ENCODE results near the gene STARD9. TPM values are rescaled to one million over a fixed set of nuclear protein-coding genes. Genes with fewer than 3 reads are reported as not detected.

STARD9 gene
- total RNA-seq, 1 experiment from 2014 or later: 0.41 TPM

DNA sequence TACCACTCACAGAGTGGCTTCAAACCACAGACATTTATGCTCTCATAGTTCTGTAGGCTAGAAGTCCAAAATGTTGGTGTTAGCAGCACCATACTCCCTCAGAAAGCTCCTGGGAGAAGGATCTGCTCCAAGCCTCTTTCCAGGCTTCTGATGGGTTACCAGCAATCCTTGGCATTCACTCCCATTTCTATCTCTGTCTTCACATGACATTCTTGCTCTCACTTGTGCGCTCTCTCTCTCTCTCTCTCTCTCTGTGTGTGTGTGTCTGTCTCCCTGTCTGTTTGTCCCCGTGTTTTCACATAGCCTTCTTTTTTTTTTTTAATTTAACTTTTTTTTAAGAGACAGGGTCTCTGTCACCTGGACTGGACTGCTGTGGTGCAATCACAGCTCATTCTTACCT lies 135.3 kb downstream of the STARD9 start:
- no peak for DNase-seq (ENCODE audit: low read depth)
- in situ Hi-C loops (cut with HindIII; ENCODE audit: low pct_unique_long_range_greater_than_20kb, low sequenced_read_pairs): no loop called here

DNA sequence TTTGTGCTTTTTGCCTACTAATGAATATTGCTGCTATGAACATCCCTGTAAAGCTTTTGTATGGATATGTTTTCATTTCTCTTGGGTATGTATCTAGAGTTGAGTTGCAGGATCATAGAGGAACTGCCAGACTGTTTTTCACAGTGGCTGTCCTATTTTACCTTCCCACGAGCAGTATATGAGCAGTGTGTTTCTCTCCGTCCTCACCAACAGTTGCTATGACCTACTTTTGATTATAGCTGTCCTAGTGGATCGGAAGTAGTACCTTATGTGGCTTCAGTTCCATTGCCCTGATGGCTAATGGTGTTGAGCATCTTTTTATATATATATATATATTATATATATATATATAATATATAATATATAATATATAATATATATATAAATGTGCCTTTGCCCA lies 136.3 kb downstream of the STARD9 start:
- no peak for DNase-seq (ENCODE audit: low read depth)
- in situ Hi-C loops (cut with HindIII; ENCODE audit: low pct_unique_long_range_greater_than_20kb, low sequenced_read_pairs): no loop called here

DNA sequence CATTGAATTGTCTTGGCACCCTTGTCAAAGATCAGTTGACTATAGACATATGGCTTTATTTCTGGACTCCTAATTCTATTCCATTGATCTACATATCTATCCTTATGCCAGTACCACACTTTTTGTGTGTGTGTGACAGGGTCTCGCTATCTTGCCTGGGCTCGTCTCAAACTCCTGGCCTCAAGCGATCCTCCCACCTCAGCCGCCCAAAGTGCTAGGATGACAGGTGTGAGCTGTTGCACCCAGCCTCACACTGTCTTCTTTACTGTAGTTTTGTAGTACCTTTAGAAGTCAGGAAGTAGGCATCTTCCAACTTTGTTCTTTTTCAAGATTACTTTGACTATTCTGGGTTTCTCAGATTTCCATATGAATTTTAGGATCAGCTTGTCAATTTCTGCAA lies 137.2 kb downstream of the STARD9 start:
- in situ Hi-C loops (cut with HindIII; ENCODE audit: low pct_unique_long_range_greater_than_20kb, low sequenced_read_pairs): no loop called here

DNA sequence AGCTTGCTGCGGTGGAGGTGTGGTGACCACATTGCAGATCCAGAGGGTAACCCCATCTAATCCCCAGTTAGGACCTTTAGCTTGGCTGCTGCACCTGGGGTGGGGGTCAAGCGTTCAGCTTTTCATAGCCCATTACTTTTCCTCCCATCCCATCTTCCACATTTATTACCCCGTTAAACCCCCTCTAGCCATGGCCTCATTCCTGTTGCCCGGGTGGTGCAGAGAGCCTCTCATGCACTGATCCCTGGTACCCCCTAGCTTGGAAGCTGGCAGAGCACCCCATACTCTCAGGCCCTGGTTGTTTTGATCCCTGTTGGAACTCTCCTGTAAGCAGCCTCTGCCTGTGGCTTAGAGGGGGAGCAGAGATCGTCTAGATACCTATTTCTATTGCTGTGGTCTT lies 140.7 kb downstream of the STARD9 start:
- DNase-seq (ENCODE audit: low read depth): no peak
- in situ Hi-C loops (cut with HindIII; ENCODE audit: low pct_unique_long_range_greater_than_20kb, low sequenced_read_pairs): no loop called here

More for the DNA sequence above, 137.2 kb downstream of the STARD9 start:
- DNase-seq (ENCODE audit: low read depth): no peak

DNA sequence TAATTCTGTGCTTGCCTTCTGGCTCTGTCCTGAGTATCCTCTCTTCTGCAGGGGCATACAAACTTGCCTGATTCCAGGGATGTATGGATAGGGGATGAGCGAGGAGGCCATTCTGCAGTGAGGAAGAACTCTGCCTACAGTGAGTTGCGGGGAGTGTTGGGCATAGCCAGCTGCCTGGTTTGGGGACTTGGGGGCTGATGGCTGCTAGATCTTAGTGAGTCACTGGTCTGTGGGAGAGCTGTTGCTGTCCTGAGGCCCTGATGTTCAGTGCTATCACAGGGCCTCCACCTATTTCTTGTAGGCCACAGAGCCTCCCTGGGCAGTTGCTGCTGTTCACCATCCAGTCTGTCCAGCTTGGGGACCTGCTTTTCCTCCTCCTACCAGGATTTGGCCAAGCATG lies 141.2 kb downstream of the STARD9 start:
- in situ Hi-C loops (cut with HindIII; ENCODE audit: low pct_unique_long_range_greater_than_20kb, low sequenced_read_pairs): no loop called here
- no peak for DNase-seq (ENCODE audit: low read depth)

DNA sequence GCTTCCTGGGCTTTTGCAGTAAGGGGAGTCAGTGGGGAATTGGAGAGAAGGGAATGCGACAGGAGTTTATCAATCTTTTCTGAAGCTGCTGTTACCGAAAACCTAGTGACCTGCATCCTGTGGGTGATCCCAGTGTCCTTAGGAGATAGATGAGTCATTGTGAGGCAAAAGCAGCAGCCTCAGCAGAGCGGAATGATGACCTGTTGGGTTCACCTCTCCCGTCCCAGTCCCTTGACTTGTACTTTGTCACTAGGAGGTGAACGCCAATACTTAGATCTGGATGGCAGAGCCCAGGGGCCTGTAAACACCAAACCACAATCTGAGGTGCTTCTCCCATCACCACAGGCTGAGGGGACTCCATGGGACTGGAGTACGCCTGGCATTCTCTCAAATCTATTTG lies 143.6 kb downstream of the STARD9 start:
- in situ Hi-C loops (cut with HindIII; ENCODE audit: low pct_unique_long_range_greater_than_20kb, low sequenced_read_pairs): no loop called here

DNA sequence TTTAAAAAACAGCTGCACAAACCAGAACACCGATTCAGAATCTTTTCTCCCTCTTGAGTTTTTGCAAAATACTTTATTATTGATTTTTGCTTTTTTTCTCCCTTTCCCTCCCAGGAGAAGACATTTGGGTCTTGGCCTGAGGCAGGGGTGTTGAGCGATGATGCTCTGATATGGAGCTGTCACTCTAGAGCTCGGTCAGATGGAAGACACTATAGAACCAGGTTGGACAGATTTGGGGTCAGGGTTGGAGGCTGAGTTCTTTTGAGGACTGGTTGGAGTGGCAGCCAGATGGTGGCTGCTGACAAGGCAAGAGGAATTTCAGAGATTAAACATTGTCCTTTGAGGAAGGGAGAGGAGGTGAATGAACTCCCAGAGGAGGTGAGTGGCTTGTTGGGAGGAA lies 144.7 kb downstream of the STARD9 start:
- DNase-seq (ENCODE audit: low read depth): no peak
- in situ Hi-C loops (cut with HindIII; ENCODE audit: low pct_unique_long_range_greater_than_20kb, low sequenced_read_pairs): no loop called here

More for the DNA sequence above, 143.6 kb downstream of the STARD9 start:
- DNase-seq (ENCODE audit: low read depth): no peak

DNA sequence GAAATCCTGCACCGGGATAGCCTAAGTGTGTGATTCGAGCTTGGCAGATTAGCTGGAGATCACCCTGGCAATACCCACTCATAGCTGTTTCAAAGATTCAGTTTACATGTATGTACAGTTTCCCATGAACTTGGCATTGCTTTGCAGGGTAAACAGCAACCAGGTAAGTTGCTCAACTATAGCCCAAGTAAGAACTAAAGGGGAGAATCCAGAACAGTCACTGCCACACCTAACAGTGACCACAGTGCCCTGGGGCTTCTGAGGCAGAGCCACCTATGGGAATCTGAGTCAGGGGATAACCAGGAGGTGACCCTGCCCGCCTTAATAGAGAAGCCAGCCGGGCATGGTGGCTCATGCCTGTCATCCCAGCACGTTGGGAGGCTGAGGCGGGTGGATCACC lies 145.6 kb downstream of the STARD9 start:
- in situ Hi-C loops (cut with HindIII; ENCODE audit: low pct_unique_long_range_greater_than_20kb, low sequenced_read_pairs): no loop called here

DNA sequence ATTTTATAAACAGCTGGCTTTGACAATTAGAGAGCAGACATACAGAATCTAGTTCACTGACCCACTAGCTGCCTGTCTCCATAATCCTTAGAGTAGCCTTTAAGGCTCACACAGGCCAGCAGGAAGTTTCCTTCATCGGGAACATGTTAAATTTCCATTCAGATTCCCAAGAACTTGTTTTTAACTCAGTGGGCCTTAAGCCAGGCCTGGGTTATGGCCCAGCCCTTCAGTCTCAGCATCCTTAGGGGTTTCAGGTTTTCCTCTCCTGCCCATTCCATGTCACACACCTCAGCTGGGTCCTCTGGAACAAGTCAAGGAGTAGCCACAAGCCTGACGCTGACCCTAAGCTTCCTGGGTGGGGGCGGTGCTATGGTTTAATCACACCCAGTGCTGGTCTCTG lies 146.5 kb downstream of the STARD9 start:
- in situ Hi-C loops (cut with HindIII; ENCODE audit: low pct_unique_long_range_greater_than_20kb, low sequenced_read_pairs): no loop called here
- no peak for DNase-seq (ENCODE audit: low read depth)

More for the DNA sequence above, 145.6 kb downstream of the STARD9 start:
- no peak for DNase-seq (ENCODE audit: low read depth)

DNA sequence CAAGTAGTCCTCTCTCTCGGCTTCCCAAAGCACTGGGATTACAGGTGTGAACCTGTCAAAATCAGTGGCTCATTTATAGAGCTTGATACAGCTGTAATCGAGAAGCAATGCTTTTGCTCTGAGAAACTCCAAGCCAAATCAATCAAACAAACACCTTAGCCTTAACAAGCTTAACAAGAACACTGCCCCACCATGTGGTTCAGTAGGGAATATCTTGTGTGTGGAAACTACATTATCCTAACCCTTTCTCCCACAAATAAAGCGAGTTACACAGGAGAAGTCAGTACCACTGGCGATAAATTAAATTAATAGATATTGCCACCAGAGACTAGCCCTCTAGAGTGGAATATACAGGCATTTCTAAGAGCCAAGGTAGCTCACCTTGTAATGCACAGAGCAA lies 147.7 kb downstream of the STARD9 start:
- in situ Hi-C loops (cut with HindIII; ENCODE audit: low pct_unique_long_range_greater_than_20kb, low sequenced_read_pairs): no loop called here
- DNase-seq (ENCODE audit: low read depth): no peak

DNA sequence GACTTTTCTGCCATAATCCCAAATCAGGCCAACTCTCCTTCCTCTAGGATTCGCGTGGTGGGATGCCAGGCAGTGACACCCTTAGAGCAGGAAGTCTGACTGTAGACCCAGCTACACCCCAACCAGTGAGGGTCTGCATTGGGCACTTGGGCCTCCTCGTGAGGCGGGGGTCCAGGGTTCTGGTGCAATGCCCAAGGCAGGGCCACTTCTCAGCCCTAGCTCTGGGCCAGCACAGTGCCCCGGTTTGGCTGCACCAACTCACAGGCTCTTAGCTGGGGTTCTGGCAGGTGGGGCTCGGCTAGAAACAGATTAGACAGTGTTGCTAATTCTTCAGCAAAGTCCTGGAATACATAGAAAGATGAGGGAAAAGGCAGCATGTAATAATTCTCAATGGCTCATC lies 148.9 kb downstream of the STARD9 start:
- in situ Hi-C loops (cut with HindIII; ENCODE audit: low pct_unique_long_range_greater_than_20kb, low sequenced_read_pairs): no loop called here

DNA sequence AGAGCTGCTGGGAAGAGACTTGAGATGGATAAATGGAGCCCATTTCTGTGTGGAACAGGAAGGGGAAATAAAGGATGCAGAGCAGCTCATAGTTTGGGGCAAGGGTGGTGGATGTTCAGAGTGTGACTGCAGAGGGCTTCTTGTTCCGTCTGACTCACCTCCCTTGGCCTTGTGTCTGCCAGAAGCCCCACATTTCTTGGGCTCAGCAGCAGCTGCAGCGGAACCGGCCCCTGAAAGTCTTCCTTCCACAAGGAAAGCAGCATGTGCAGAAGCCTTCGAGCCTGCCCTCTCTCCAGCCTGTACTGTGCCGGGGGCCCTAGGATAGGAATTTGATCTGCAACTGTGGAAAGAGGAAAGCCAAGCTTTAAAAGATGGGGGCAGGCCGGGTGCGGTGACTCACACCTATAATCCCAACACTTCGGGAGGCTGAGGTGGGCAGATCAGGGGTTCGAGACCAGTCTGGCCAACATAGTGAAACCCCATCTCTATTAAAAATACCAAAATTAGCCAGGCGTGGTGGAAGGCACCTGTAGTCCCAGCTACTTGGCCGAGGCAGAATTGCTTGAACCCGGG lies 150.0 kb downstream of the STARD9 start:
- in situ Hi-C loops (cut with HindIII; ENCODE audit: low pct_unique_long_range_greater_than_20kb, low sequenced_read_pairs): no loop called here
- DNase-seq (ENCODE audit: low read depth): no peak

More for the DNA sequence above, 148.9 kb downstream of the STARD9 start:
- DNase-seq (ENCODE audit: low read depth): no peak

DNA sequence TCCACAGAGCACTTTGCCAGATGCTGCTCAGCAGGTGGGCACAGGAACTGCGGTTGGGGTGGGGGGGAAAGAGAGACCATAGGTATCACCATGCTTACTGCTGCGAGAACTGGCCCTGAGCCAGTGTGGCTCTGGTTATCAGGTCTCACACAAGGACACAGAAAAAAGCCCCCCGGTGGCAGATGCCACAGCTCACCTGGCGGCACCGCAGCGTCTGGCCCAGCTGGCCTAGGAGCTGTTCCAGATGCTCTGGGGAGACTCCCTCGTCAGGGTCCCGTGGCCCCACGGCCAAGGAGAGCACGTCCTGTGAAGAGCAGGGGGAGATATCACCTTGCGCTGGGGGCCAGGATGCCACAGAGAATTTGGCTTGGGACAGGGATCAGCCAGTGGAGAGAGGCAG lies 150.7 kb downstream of the STARD9 start:
- DNase-seq (ENCODE audit: low read depth): no peak
- in situ Hi-C loops (cut with HindIII; ENCODE audit: low pct_unique_long_range_greater_than_20kb, low sequenced_read_pairs): no loop called here

DNA sequence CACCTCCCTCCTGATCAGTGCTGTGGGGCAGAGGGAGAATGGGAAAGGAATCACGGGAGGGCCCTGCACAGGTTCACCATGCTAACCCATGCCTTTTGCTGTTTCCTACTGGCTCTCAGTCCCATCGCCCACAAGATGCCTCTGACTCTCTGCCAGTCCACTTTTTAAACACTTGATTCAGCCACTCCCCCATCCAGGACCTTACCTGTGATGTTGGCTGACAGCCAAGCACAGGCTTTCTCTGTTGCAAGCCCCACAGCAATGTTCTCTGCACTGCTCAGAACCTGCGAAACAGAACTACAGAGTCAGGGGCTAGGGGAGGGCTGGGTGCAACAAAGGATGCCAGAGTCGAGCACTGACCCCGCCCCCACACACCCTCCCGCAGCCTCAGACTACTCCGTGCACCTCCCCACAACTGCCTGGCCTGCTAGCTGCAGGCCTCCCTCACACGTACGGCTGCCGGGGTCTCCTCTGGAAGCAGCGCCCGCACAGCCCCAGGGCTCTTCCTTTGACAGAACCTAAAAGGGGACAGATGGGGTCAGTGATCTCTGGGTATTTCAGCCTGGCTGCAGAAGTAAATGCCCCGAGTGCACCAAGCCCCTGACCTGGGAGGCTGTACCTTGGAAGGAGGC lies 152.5 kb downstream of the STARD9 start:
- no peak for DNase-seq (ENCODE audit: low read depth)
- in situ Hi-C loops (cut with HindIII; ENCODE audit: low pct_unique_long_range_greater_than_20kb, low sequenced_read_pairs): no loop called here

DNA sequence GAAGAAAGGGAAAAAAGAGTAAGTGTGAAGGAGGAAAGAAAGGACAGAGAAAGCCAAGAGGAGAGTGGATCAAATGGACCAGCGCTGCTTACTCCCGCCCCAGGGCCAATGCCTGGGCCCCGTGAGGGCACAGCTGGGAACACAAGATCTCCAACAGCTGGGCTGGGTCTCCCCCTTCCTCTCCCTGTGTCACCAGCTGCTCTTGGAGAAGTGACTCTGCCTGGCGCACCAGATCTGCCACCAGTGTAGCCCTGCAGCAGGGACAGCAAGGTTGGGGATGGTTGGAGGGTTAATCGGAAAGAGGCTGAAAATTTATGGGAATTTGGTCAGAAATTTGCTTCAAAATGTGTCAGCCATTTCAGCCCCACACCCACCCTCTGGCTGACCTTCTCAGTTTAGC lies 153.2 kb downstream of the STARD9 start:
- in situ Hi-C loops (cut with HindIII; ENCODE audit: low pct_unique_long_range_greater_than_20kb, low sequenced_read_pairs): no loop called here
- no peak for DNase-seq (ENCODE audit: low read depth)

DNA sequence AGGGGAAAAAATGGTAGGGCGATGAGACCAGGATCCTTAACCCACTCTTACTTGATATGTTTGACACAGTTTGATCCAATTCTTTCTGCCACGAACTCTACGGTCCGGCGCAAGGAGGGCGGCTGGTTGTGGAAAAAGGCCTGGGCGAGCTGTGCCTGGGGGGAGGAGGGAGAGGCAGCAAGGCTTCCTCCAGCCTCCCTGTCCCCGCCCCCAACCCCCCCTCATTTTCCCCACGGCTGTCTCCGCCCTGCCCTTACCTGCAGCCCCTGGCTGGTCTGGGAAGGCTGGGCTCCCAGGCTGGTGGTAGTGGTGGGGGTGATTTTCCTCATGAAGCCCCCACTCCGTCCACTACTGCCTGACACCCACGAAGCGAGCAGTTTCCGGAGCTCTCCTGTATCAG lies 153.6 kb downstream of the STARD9 start:
- no peak for DNase-seq (ENCODE audit: low read depth)
- in situ Hi-C loops (cut with HindIII; ENCODE audit: low pct_unique_long_range_greater_than_20kb, low sequenced_read_pairs): no loop called here

DNA sequence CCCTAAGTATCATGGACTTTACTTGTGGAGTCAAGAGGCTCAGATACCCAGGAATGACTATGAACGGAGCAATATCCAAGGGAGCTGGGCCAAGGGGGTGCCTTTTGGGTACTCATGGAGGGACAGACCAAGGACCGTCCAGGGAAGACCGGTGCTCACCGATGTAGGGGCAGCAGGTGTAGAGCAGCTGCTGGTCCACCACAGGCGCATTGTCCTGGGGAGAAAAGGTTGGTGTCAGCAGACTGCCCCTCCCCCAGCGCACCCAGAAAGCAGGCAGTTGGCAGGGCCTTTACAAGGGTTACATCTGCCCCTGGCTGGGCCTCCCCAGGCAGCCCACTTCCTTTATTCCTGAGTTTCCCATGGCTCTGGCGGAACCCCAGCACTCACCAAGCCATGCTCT lies 154.0 kb downstream of the STARD9 start:
- in situ Hi-C loops (cut with HindIII; ENCODE audit: low pct_unique_long_range_greater_than_20kb, low sequenced_read_pairs): no loop called here
- no peak for DNase-seq (ENCODE audit: low read depth)

DNA sequence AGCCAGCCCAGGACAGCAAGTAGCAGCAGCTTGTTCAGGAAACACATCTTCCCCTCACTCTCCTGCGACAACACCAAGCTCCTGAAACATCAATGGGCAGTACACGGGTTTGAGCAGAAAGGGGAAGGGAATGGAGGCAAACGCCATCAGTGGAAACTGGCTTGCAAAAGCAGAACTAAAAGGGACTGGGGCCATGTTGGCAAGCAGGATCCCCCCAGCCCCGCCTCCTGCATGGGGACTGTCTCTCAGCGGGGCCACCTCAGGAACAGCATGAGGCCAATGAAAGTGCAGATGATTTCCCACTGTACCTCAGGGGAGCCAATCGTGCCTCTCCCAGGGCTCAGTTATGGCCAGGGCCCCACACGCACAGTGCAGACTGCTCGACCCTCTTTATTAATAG lies 154.7 kb downstream of the STARD9 start:
- DNase-seq (ENCODE audit: low read depth): no peak
- in situ Hi-C loops (cut with HindIII; ENCODE audit: low pct_unique_long_range_greater_than_20kb, low sequenced_read_pairs): no loop called here

DNA sequence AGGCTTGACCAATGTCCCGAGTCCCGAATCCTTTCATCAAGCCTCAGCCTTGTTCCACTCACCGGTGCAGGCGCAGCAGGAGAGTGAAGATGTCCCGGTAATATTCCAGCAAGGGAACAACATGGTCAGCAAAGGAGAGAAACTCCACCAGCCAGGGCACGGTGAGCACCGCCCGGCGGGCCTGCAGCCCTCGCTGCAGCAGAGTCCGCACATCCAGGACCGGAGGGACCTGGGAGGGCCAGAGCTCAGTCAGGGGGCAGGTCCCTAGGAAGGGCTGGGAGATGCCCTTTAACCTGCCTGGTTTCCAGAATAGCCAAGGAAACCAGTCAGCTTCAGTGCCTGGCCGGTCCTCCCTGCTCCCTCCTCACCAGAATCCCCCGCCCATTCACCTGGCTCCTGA lies 155.1 kb downstream of the STARD9 start:
- no peak for DNase-seq (ENCODE audit: low read depth)
- in situ Hi-C loops (cut with HindIII; ENCODE audit: low pct_unique_long_range_greater_than_20kb, low sequenced_read_pairs): no loop called here

DNA sequence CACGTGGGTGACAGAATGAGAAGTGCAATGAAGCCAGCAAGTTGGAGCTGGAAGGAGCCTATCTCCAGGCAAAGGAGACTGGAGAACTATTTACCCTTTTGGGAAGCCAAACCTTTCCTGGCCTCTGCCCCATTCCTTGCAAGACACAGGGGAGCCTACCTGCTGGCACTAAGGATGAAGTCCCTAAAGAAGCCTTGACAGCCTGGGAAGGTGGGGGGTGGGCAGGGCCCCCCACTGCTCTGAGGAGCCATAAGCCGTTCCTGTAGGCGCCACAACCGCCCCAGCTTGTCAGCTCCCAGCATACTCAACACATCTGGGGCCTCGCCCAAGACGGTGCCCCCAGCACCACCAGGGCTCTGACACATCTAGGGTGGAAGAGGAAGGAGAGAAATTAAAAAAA lies 156.1 kb downstream of the STARD9 start:
- DNase-seq (ENCODE audit: low read depth): no peak
- in situ Hi-C loops (cut with HindIII; ENCODE audit: low pct_unique_long_range_greater_than_20kb, low sequenced_read_pairs): no loop called here

Data from Caki2 (cell line).